Mesenchymal stem cell (in vitro differentiated cells and primary cell): ENCODE results near the gene MFRP.

Experiments
- DNase-seq: peaks from one replicate; pipeline ENCODE4 v3.0.0-alpha.2; 2013
- H2AFZ ChIP-seq: one replicate; pipeline ENCODE4 v1.6.1; 2013; ENCODE audit warnings: low read depth, mild to moderate bottlenecking, control low read depth, inconsistent platforms, low read length, moderate library complexity
- H2AK5ac ChIP-seq: 2 replicates; pipeline ENCODE4 v1.6.1; 2013; ENCODE audit warnings: low read length, moderate library complexity, mild to moderate bottlenecking, inconsistent platforms; ENCODE audit not compliant: severe bottlenecking
- H2BK120ac ChIP-seq: one replicate; pipeline ENCODE4 v1.6.1; 2013; ENCODE audit warnings: low read depth, mild to moderate bottlenecking, inconsistent platforms, low read length, moderate library complexity
- H2BK12ac ChIP-seq, 2 experiments: one replicate each; pipeline ENCODE4 v1.6.1; 2013; ENCODE audit warnings: inconsistent platforms in 2 of 2, low read length in 2 of 2, mild to moderate bottlenecking in 2 of 2, moderate library complexity in 2 of 2, control low read depth in 1 of 2
- H2BK15ac ChIP-seq: one replicate; pipeline ENCODE4 v1.6.1; 2013; ENCODE audit warnings: mild to moderate bottlenecking, low read depth, inconsistent platforms; ENCODE audit not compliant: poor library complexity, severe bottlenecking
- H2BK5ac ChIP-seq: 2 replicates; pipeline ENCODE4 v1.6.1; 2013; ENCODE audit warnings: low read depth, mild to moderate bottlenecking, low read length, control low read depth, inconsistent platforms; ENCODE audit not compliant: poor library complexity, severe bottlenecking
- H3K14ac ChIP-seq, 2 experiments: one replicate each; pipeline ENCODE4 v1.6.1; 2013; ENCODE audit warnings: inconsistent platforms in 2 of 2, low read length in 2 of 2, control low read depth in 1 of 2, mild to moderate bottlenecking in 1 of 2, moderate library complexity in 1 of 2
- H3K18ac ChIP-seq, 2 experiments: one replicate each; pipeline ENCODE4 v1.6.1; 2013; ENCODE audit warnings: inconsistent platforms in 2 of 2, low read length in 2 of 2, control low read depth in 1 of 2, low read depth in 1 of 2, mild to moderate bottlenecking in 1 of 2
- H3K23ac ChIP-seq, 2 experiments: one replicate each; pipeline ENCODE4 v1.6.1; 2013; ENCODE audit warnings: inconsistent platforms in 2 of 2, low read length in 2 of 2, mild to moderate bottlenecking in 2 of 2, moderate library complexity in 2 of 2, control low read depth in 1 of 2
- H3K27ac ChIP-seq: 2 replicates; pipeline ENCODE4 v1.5.1; 2013; ENCODE audit warnings: mild to moderate bottlenecking, moderate library complexity, low read length, control low read depth, inconsistent platforms; ENCODE audit not compliant: poor library complexity, severe bottlenecking
- H3K27me3 ChIP-seq, 2 experiments: 2 replicates each; pipeline versions ENCODE4 v1.6.1 to v1.7.0; 2013; ENCODE audit warnings: low read length in 2 of 2, mild to moderate bottlenecking in 2 of 2, moderate library complexity in 2 of 2, control low read depth in 1 of 2, inconsistent platforms in 1 of 2; ENCODE audit not compliant: control insufficient read depth in 1 of 2, insufficient read depth in 1 of 2
- H3K36me3 ChIP-seq, 2 experiments: 2 replicates each; pipeline versions ENCODE4 v1.6.1 to v1.7.0; 2013; ENCODE audit warnings: low read length in 2 of 2, control low read depth in 1 of 2, inconsistent platforms in 1 of 2, low read depth in 1 of 2, mild to moderate bottlenecking in 1 of 2; ENCODE audit not compliant: insufficient read depth in 2 of 2, control insufficient read depth in 1 of 2
- H3K4ac ChIP-seq, 2 experiments: one replicate each; pipeline ENCODE4 v1.6.1; 2013; ENCODE audit warnings: inconsistent platforms in 2 of 2, low read length in 2 of 2, mild to moderate bottlenecking in 2 of 2, moderate library complexity in 2 of 2, control low read depth in 1 of 2, low read depth in 1 of 2
- H3K4me1 ChIP-seq: 2 replicates; pipeline ENCODE4 v1.6.1; 2013; ENCODE audit warnings: low read depth, low read length, control low read depth; ENCODE audit not compliant: control insufficient read depth, insufficient read depth
- H3K4me2 ChIP-seq: 2 replicates; pipeline ENCODE4 v1.6.1; 2013; ENCODE audit warnings: low read length, mild to moderate bottlenecking, inconsistent platforms; ENCODE audit not compliant: poor library complexity, severe bottlenecking
- H3K4me3 ChIP-seq, 2 experiments: 2 replicates each; pipeline versions ENCODE4 v1.5.1 to v1.7.0; 2013; ENCODE audit warnings: low read length in 2 of 2, mild to moderate bottlenecking in 2 of 2, control low read depth in 1 of 2, low read depth in 1 of 2; ENCODE audit not compliant: insufficient read depth in 1 of 2
- H3K79me1 ChIP-seq: replicated peaks from 2 replicates; pipeline ENCODE4 v1.6.1; 2013; ENCODE audit warnings: mild to moderate bottlenecking, control low read depth, low read length, inconsistent platforms; ENCODE audit not compliant: poor library complexity, severe bottlenecking
- H3K9ac ChIP-seq: 2 replicates; pipeline ENCODE4 v1.7.0; 2013; ENCODE audit warnings: mild to moderate bottlenecking, low read length, moderate library complexity
- H3K9me3 ChIP-seq: 2 replicates; pipeline ENCODE4 v1.7.0; 2013; ENCODE audit warnings: mild to moderate bottlenecking, low read length; ENCODE audit not compliant: control insufficient read depth
- H4K8ac ChIP-seq: one replicate; pipeline ENCODE4 v1.6.1; 2013; ENCODE audit warnings: inconsistent platforms, mild to moderate bottlenecking, low read length, moderate library complexity
- H4K91ac ChIP-seq: one replicate; pipeline ENCODE4 v1.6.1; 2013; ENCODE audit warnings: mild to moderate bottlenecking, low read length, inconsistent platforms
- WGBS: methylation state at CpG from one replicate; pipeline ENCODE4 v1.1.7; 2013; ENCODE audit warnings: mixed read lengths; 5-methylcytosine and 5-hydroxymethylcytosine counted together

The MFRP gene

DNA sequence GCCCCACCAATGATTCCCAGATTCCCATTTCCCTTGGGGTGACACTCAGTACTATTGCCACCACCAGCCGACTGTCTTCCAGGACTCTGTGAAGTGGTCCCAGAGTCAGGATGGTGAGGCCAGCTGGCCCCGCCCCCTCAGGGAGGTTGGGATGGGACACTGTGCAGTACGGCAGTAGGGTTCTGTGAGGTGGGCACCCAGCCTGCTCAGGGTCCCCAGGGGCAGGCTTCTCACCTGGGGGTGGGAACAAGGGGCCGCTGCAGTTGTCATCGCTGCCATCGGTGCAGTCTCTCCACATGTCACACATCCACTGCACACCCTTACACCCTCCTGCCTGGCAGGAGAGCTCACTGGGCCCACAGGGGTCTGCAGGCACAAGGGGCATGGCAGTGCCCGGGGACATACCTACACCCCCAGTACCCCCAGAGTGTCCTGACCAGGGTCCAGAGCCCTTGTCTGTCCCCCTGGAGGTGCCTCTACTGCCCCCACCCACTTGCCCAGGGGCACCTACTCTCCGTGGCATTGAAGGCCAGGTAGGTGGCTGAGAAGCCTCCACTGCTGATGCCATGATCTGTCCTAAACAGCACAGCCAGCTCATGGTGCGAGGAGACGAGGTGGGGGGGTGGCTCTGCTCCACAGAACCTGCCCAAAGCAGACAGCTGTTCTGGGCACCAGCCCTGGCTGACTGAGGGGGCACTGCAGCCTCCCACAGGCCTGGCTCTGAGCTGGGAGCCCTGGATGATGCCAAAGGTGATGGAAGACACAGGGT is 4.0 kb downstream of the MFRP start:
- Histone ChIP-seq H2BK12ac (no peak overlapping the region), H3K4me2 (no peak overlapping the region), H3K4ac (no peak overlapping the region), H3K9me3 (no peaks in the 10 kb centered on the region), H3K4me3 (no peak overlapping the region), H4K91ac (no peak overlapping the region), H2AFZ (no peak overlapping the region), H3K9ac (no peak overlapping the region), H3K27ac (no peak overlapping the region), H3K79me1 (peaks cover 4% of the 10 kb centered on the region), H3K14ac (peak overlapping the region in 1 of 2 experiments; percentile 36), H3K36me3 (no peaks in the 10 kb centered on the region), H2AK5ac (no peak overlapping the region), H2BK5ac (no peak overlapping the region), H3K4me1 (peaks cover 25% of the 10 kb centered on the region), H3K18ac (no peak overlapping the region), H4K8ac (no peak overlapping the region), H3K23ac (no peak overlapping the region), H2BK120ac (no peak overlapping the region), H2BK15ac (peak overlapping the region; percentile 20), H3K27me3 (peaks cover 18 to 83% of the 10 kb centered on the region in 2 experiments)
- DNase-seq, result no peak
- 69% methylated on average over 10 of the region's 10 CpGs for WGBS

DNA sequence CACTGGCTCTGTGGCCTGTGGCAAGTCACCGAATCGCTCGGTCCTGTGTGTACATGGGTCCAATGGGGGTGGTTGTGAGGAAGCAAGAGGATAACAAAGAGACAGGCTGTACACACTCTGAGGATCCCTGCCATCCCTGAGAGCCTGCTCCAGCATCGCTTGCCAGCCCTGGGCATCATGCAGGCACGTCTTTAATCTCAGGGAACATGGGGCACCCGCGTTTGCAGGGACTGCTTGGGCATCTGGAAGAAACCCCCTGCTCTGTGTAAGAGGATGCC is 4.5 kb downstream of the MFRP start:
- Histone ChIP-seq H3K79me1 (peaks cover 8% of the 10 kb centered on the region), H2BK12ac (no peak overlapping the region), H3K9ac (no peak overlapping the region), H2AFZ (no peak overlapping the region), H3K27me3 (peaks cover 18 to 77% of the 10 kb centered on the region in 2 experiments), H3K36me3 (peaks cover 4% of the 10 kb centered on the region in 2 experiments), H3K23ac (no peak overlapping the region), H2BK120ac (no peak overlapping the region), H3K4me3 (no peak overlapping the region), H2BK15ac (peak overlapping the region; percentile 20), H3K18ac (no peak overlapping the region), H3K4me1 (peaks cover 27% of the 10 kb centered on the region), H3K9me3 (no peaks in the 10 kb centered on the region), H3K4ac (no peak overlapping the region), H3K27ac (no peak overlapping the region), H3K14ac (no peak overlapping the region), H4K91ac (no peak overlapping the region), H4K8ac (peak overlapping the region; percentile 47), H3K4me2 (no peak overlapping the region), H2AK5ac (no peak overlapping the region), H2BK5ac (no peak overlapping the region)
- DNase-seq, result no peak
- 96% methylated on average over 7 of the region's 7 CpGs for WGBS

DNA sequence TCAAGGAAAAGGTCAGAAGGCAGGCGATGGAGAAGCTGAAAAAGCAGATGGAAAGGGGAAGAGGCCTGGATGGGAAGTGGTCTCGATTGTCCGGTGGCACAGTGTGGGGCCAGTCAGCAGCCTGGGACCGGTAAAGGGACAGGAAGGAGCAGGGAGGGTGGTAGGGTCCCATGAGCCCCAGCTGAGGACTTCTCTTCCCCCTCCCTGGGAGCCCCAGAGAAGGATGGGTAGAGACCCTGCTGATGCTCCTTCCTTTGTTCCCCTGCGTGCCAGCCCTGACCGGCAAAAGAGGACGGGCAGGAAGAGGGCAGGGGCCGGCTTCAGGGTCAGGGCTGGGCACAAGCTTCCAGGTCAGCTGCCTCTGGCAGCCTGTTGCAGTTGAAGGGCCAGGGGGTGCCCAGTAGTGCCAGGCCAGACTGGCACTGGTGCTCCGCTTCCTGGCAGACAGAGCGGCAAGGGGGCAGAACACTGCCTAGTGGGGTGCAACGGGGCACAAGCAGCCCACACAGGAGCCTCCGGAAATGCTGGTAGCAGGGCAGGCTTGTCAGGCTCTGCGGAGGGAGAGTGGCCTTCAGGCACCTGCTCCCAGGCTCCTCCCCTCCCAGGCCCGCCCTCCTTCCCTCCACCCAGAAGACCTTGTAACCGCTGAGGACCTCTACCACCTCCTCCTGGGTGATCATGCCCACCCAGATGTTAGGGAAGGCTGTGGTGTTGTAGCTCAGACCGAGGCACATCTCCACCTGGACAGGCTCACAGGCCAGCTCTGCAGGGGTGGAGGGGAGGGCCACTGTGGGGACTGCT is 5.1 kb downstream of the MFRP start:
- Histone ChIP-seq H3K4me2 (no peak overlapping the region), H3K4ac (no peak overlapping the region), H3K36me3 (peaks cover 9% of the 10 kb centered on the region in 2 experiments), H2AFZ (no peak overlapping the region), H2BK5ac (no peak overlapping the region), H3K23ac (peak overlapping the region in 1 of 2 experiments; percentile 34), H2BK12ac (peak overlapping the region; percentile 21 to 90), H3K18ac (peak overlapping the region in 1 of 2 experiments; percentile 80), H2BK15ac (peak overlapping the region; percentile 93), H4K91ac (no peak overlapping the region), H4K8ac (peak overlapping the region; percentile 83), H3K27ac (no peak overlapping the region), H2BK120ac (no peak overlapping the region), H3K79me1 (peaks cover 11% of the 10 kb centered on the region), H3K27me3 (peaks cover 18 to 71% of the 10 kb centered on the region in 2 experiments), H3K9ac (peak overlapping the region; percentile 77), H3K9me3 (no peaks in the 10 kb centered on the region), H3K4me3 (peak overlapping the region in 1 of 2 experiments; percentile 77), H2AK5ac (no peak overlapping the region), H3K4me1 (peaks cover 27% of the 10 kb centered on the region), H3K14ac (no peak overlapping the region)
- no peak for DNase-seq
- 48% methylated on average over 13 of the region's 16 CpGs for WGBS
